SK-N-SH (cell line): ENCODE measurements around the gene PTPRJ. TPM values are rescaled to one million over a fixed set of nuclear protein-coding genes. Genes with fewer than 3 reads are reported as not detected.

Experiments used
- CTCF ChIA-PET: fragments of 300-600, 350-600 bp; formaldehyde crosslinking; extraction: SDS; loops from one replicate; lab custom pipeline; 2021; lab: Yijun Ruan, JAX
- POLR2A ChIA-PET: fragments of 350-600 bp; sonication (Branson Sonifier 250); formaldehyde crosslinking; extraction: SDS; loops from one replicate; lab custom pipeline; 2020; ENCODE audit warnings: antibody characterized with exemption, inconsistent platforms; lab: Yijun Ruan, JAX
- DNase-seq: peaks from one replicate; pipeline ENCODE4 v3.0.0; 2012
- H2AFZ ChIP-seq: fragments of 200-600 bp; sonication (generic); 2 replicates; pipeline ENCODE4 v1.8.1; 2016; ENCODE audit warnings: antibody characterized with exemption, mild to moderate bottlenecking, low read depth
- H3F3A ChIP-seq: fragments of 200-600 bp; sonication (generic); replicated peaks from 2 replicates; pipeline ENCODE3; 2016; ENCODE audit warnings: antibody characterized with exemption, mild to moderate bottlenecking; ENCODE audit not compliant: insufficient read depth
- H3K27ac ChIP-seq, 2 experiments: fragments of 200-500 bp in 1 of 2; fragments of 200-600 bp in 1 of 2; sonication (Bioruptor generic) in 1 of 2; sonication (generic), shearing (Covaris generic) in 1 of 2; 2 replicates each; pipeline versions ENCODE4 v1.5.1 to v1.6.1; 2014 to 2016; ENCODE audit warnings: low read depth in 2 of 2, inconsistent platforms in 1 of 2, low read length in 1 of 2, mild to moderate bottlenecking in 1 of 2, mixed read lengths in 1 of 2
- H3K27me3 ChIP-seq: fragments of 200-600 bp; sonication (generic), shearing (Covaris generic); 2 replicates; pipeline ENCODE4 v1.6.1; 2016; ENCODE audit warnings: mixed run types; ENCODE audit not compliant: insufficient read depth
- H3K36me3 ChIP-seq, 2 experiments: fragments of 200-500 bp in 1 of 2; fragments of 200-600 bp in 1 of 2; sonication (Bioruptor generic) in 1 of 2; sonication (generic) in 1 of 2; replicated peaks in 1 of 2; 2 replicates each; pipeline versions ENCODE3 to v1.5.1; 2014 to 2016; ENCODE audit warnings: low read length in 1 of 2, mild to moderate bottlenecking in 1 of 2; ENCODE audit not compliant: insufficient read depth in 2 of 2, control insufficient read depth in 1 of 2
- H3K4me1 ChIP-seq, 2 experiments: fragments of 200-500 bp in 1 of 2; fragments of 200-600 bp in 1 of 2; sonication (Bioruptor generic) in 1 of 2; sonication (generic), shearing (Covaris generic) in 1 of 2; 2 replicates each; pipeline versions ENCODE4 v1.5.1 to v1.6.1; 2014 to 2016; ENCODE audit warnings: low read depth in 1 of 2, low read length in 1 of 2, mixed run types in 1 of 2; ENCODE audit not compliant: insufficient read depth in 2 of 2, control insufficient read depth in 1 of 2
- H3K4me2 ChIP-seq: fragments of 200-600 bp; sonication (generic), shearing (Covaris generic); 2 replicates; pipeline ENCODE4 v1.6.1; 2017; ENCODE audit warnings: mixed run types
- H3K4me3 ChIP-seq, 2 experiments: fragments of 200-500 bp in 1 of 2; fragments of 200-600 bp in 1 of 2; sonication (Bioruptor generic) in 1 of 2; sonication (generic), shearing (Covaris generic) in 1 of 2; 2 replicates each; pipeline versions ENCODE4 v1.5.1 to v1.8.1; 2014 to 2016; ENCODE audit warnings: low read depth in 2 of 2, inconsistent platforms in 1 of 2, low read length in 1 of 2, mild to moderate bottlenecking in 1 of 2, mixed read lengths in 1 of 2, moderate library complexity in 1 of 2
- H3K79me2 ChIP-seq: fragments of 200-600 bp; sonication (generic); 2 replicates; pipeline ENCODE4 v1.8.1; 2017; ENCODE audit warnings: mild to moderate bottlenecking; ENCODE audit not compliant: insufficient read depth
- H3K9ac ChIP-seq: fragments of 200-600 bp; sonication (generic); 2 replicates; pipeline ENCODE4 v1.6.1; 2017; ENCODE audit warnings: mixed run types
- H3K9me2 ChIP-seq: fragments of 200-600 bp; sonication (generic); 2 replicates; pipeline ENCODE4 v1.6.1; 2017; ENCODE audit warnings: mixed run types
- H3K9me3 ChIP-seq: fragments of 200-600 bp; sonication (generic); 2 replicates; pipeline ENCODE4 v1.6.1; 2017; ENCODE audit warnings: mixed run types, mild to moderate bottlenecking, moderate library complexity
- H4K20me1 ChIP-seq: fragments of 200-600 bp; sonication (generic); 2 replicates; pipeline ENCODE4 v1.6.1; 2017; ENCODE audit warnings: mild to moderate bottlenecking, mixed run types; ENCODE audit not compliant: insufficient read depth
- CHD2 ChIP-seq: fragments of 150-350 bp; IDR thresholded peaks from 2 replicates; pipeline ENCODE4 v1.6.1; 2018; ENCODE audit warnings: low read length; ENCODE audit not compliant: partially characterized antibody
- EP300 ChIP-seq, 2 experiments: IDR thresholded peaks; 2 replicates each; pipeline versions ENCODE4 v1.4.0 to v1.6.1; 2012; ENCODE audit warnings: borderline replicate concordance in 1 of 2, low read depth in 1 of 2, low read length in 1 of 2
- FOSL2 ChIP-seq: IDR thresholded peaks from 2 replicates; pipeline ENCODE4 v1.4.0; 2012; ENCODE audit warnings: low read depth, mild to moderate bottlenecking, moderate library complexity, borderline replicate concordance
- FOXJ3 ChIP-seq: sonication (generic); formaldehyde crosslinking; IDR thresholded peaks from 2 replicates; pipeline ENCODE4 v1.5.1; 2020; ENCODE audit warnings: mild to moderate bottlenecking, missing genetic modification reagents
- GABPA ChIP-seq: IDR thresholded peaks from 2 replicates; pipeline ENCODE4 v1.4.0; 2012; ENCODE audit warnings: low read depth, mild to moderate bottlenecking
- GATA2 ChIP-seq: sonication (generic); formaldehyde crosslinking; IDR thresholded peaks from 2 replicates; pipeline ENCODE4 v1.5.0; 2020; ENCODE audit warnings: mild to moderate bottlenecking, missing genetic modification reagents
- NFIC ChIP-seq: IDR thresholded peaks from 2 replicates; pipeline ENCODE4 v1.4.0; 2012; ENCODE audit warnings: borderline replicate concordance
- PBX3 ChIP-seq: IDR thresholded peaks from 2 replicates; pipeline ENCODE4; 2012
- POLR2AphosphoS5 ChIP-seq: IDR thresholded peaks from 2 replicates; pipeline ENCODE4 v1.6.1; 2012; ENCODE audit warnings: low read depth, low read length
- RCOR1 ChIP-seq: fragments of 150-350 bp; IDR thresholded peaks from 2 replicates; pipeline ENCODE4 v1.6.1; 2017; ENCODE audit warnings: antibody characterized with exemption, low read length
- RXRA ChIP-seq: IDR thresholded peaks from 2 replicates; pipeline ENCODE4 v1.4.0; 2012; ENCODE audit warnings: low read depth, mild to moderate bottlenecking, borderline replicate concordance
- SMC3 ChIP-seq: IDR thresholded peaks from 2 replicates; pipeline ENCODE4 v1.6.1; 2012; ENCODE audit warnings: low read depth, low read length, improper control_type of control experiment
- TAF1 ChIP-seq: IDR thresholded peaks from 2 replicates; pipeline ENCODE4 v1.6.1; 2012; ENCODE audit warnings: low read depth, mild to moderate bottlenecking, low read length, moderate library complexity, borderline replicate concordance
- USF2 ChIP-seq: fragments of 150-350 bp; IDR thresholded peaks from 2 replicates; pipeline ENCODE4 v1.6.1; 2017; ENCODE audit warnings: antibody characterized with exemption, low read length, low read depth, borderline replicate concordance
- YY1 ChIP-seq: IDR thresholded peaks from 2 replicates; pipeline ENCODE4 v1.4.0; 2012; ENCODE audit warnings: low read depth, mild to moderate bottlenecking
- WGBS: methylation state at CpG from one replicate; pipeline ENCODE4 v1.1.6; 2017; ENCODE audit warnings: low lambda C conversion rate; 5-methylcytosine and 5-hydroxymethylcytosine counted together
- polyA plus RNA-seq, 3 experiments: library from polyadenylated mRNA; depleted of rRNA; stranded (reverse); fragments of >200 nt; gene quantifications; 2 replicates each; pipeline ENCODE4 v1.2.3, GENCODE V29; 2012
- TF ChIP-seq, protein P1 (sequence below): IDR thresholded peaks from 2 replicates; pipeline ENCODE4 v1.4.0; 2012; ENCODE audit warnings: low read depth, borderline replicate concordance

The PTPRJ gene
- polyA plus RNA-seq, 1 of the 3 experiments (the other 2 are of a cell fraction) = 4.5 TPM

GRCh38 chr11:48011102-48011797 lies 30.9 kb downstream of the PTPRJ start:
- no peak for TF ChIP-seq POLR2AphosphoS5
- TF ChIP-seq NFIC = no peak
- 0 out of 2 replicates have a peak, but pooled peaks have one; percentile 40 for TF ChIP-seq FOXJ3
- TF ChIP-seq GATA2 (CRISPR knock-in tag) = peak; percentile 31; the same call in 1 of the 2 replicates
- peak in 1 of 2 experiments; percentile 27; a peak in 1 of 4 replicates for TF ChIP-seq EP300 (IDR thresholded peaks at IDR 0.05; ENCODE audit: borderline replicate concordance in 1 of 2, low read depth in 1 of 2, low read length in 1 of 2)
- no peak for TF ChIP-seq SMC3
- TF ChIP-seq CHD2 = no peak
- TF ChIP-seq RXRA = no peak
- TF ChIP-seq RCOR1 = no peak
- TF ChIP-seq PBX3 = no peak
- peaks cover 92% of the 10 kb centered on the region for H3K79me2 ChIP-seq
- CTCF ChIA-PET = interaction anchor here (0.6 to 1.6 kb wide), 5 partner anchors 9 to 98 kb away, joined by 3 to 5 read pairs (median 4); no protein-coding TSS in a partner anchor

DNA sequence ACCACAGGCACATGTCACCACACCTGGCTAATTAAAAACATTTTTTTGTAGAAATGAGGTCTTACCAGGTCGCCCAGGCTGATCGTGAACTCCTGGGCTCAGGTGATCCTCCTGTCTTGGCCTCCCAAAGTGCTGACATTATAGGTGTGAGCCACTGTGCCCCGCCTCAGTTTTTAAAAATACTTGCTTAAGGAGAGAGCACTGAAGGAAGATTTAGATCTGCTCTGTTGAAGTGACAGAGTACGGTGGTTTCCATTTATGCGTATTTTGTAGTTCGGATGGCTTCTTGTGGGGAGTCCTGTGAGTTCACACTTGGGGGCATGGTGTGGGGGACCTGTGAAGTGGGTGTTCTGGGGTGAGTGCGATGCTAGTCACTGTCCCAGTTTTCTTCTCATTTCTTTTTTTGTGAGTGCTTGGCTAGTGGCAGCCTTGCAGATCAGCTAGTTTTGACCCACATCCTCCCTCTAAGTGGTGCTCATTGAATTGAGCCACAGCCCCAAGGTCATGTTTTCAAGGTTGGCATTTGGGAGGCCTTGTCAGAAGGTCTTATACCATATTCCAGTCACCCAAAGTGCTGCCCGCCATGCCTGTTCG lies 31.5 kb downstream of the PTPRJ start:
- Histone ChIP-seq H3K9me3 (no peaks in the 10 kb centered on the region), H3K4me2 (no peak overlapping the region), H3K4me3 (no peak overlapping the region), H4K20me1 (no peaks in the 10 kb centered on the region; the same call in 1 of the 2 replicates), H3K27me3 (no peaks in the 10 kb centered on the region), H3K4me1 (peaks cover 10 to 35% of the 10 kb centered on the region in 2 experiments; a peak in 3 of 4 replicates), H2AFZ (no peak overlapping the region), H3F3A (no peaks in the 10 kb centered on the region), H3K79me2 (peaks cover 97% of the 10 kb centered on the region), H3K36me3 (no peaks in the 10 kb centered on the region), H3K9ac (no peak overlapping the region), H3K9me2 (no peaks in the 10 kb centered on the region), H3K27ac (no peak overlapping the region)
- WGBS = 98% methylated on average over 9 of the region's 9 CpGs
- ChIA-PET POLR2A (no interaction called here), CTCF (interaction anchor here (1.0 to 1.6 kb wide), 3 partner anchors 16 to 97 kb away, joined by 4 to 5 read pairs (median 5); no protein-coding TSS in a partner anchor)
- no peak for DNase-seq
- no peak for TF ChIP-seq CHD2
- TF ChIP-seq USF2 = no peak
- TF ChIP-seq TAF1 = no peak
- TF ChIP-seq YY1 = no peak
- TF ChIP-seq GABPA = no peak
- no peak for TF ChIP-seq GATA2 (CRISPR knock-in tag)
- TF ChIP-seq, protein P1, sequence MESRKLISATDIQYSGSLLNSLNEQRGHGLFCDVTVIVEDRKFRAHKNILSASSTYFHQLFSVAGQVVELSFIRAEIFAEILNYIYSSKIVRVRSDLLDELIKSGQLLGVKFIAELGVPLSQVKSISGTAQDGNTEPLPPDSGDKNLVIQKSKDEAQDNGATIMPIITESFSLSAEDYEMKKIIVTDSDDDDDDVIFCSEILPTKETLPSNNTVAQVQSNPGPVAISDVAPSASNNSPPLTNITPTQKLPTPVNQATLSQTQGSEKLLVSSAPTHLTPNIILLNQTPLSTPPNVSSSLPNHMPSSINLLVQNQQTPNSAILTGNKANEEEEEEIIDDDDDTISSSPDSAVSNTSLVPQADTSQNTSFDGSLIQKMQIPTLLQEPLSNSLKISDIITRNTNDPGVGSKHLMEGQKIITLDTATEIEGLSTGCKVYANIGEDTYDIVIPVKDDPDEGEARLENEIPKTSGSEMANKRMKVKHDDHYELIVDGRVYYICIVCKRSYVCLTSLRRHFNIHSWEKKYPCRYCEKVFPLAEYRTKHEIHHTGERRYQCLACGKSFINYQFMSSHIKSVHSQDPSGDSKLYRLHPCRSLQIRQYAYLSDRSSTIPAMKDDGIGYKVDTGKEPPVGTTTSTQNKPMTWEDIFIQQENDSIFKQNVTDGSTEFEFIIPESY = no peak
- TF ChIP-seq FOSL2 = no peak

More at GRCh38 chr11:48011102-48011797, 30.9 kb downstream of the PTPRJ start:
- Histone ChIP-seq H3K4me3 (no peak overlapping the region), H3K36me3 (no peaks in the 10 kb centered on the region), H3K27ac (no peak overlapping the region), H4K20me1 (no peaks in the 10 kb centered on the region), H3F3A (peaks cover 5% of the 10 kb centered on the region), H3K9me3 (no peaks in the 10 kb centered on the region), H3K4me2 (no peak overlapping the region), H3K9me2 (no peaks in the 10 kb centered on the region), H3K4me1 (peaks cover 14 to 32% of the 10 kb centered on the region in 2 experiments; a peak in 3 of 4 replicates), H2AFZ (no peak overlapping the region), H3K9ac (no peak overlapping the region), H3K27me3 (no peaks in the 10 kb centered on the region)
- POLR2A ChIA-PET = no interaction called here
- WGBS = 90% methylated on average over 3 of the region's 3 CpGs
- DNase-seq = no peak
